Neutrophil (primary cell): ENCODE data around the gene NMD3.
A peak's percentile ranks its signal among the peaks of the same experiment; 100 is the strongest.

Source experiments
- H3K27ac ChIP-seq: fragments of 200-600 bp; sonication (generic); 2 replicates; pipeline ENCODE4 v1.5.1; 2016; ENCODE audit warnings: mild to moderate bottlenecking, moderate library complexity
- H3K27me3 ChIP-seq: fragments of 200-600 bp; sonication (generic); 2 replicates; pipeline ENCODE4 v1.6.0; 2016; ENCODE audit warnings: mild to moderate bottlenecking
- H3K36me3 ChIP-seq: fragments of 200-600 bp; sonication (generic); 2 replicates; pipeline ENCODE4 v1.5.1; 2017
- H3K4me1 ChIP-seq, 2 experiments: fragments of 200-600 bp in 1 of 2; sonication (generic) in 1 of 2; 1 replicate in 1 of 2; 2 replicates in 1 of 2; pipeline versions ENCODE4 v1.5.1 to v1.6.1; 2013 to 2016; ENCODE audit warnings: low read depth in 1 of 2, low read length in 1 of 2, mild to moderate bottlenecking in 1 of 2, moderate library complexity in 1 of 2; ENCODE audit not compliant: control insufficient read depth in 1 of 2, insufficient read depth in 1 of 2
- H3K4me3 ChIP-seq, 2 experiments: fragments of 200-600 bp in 1 of 2; sonication (generic) in 1 of 2; 1 replicate in 1 of 2; 2 replicates in 1 of 2; pipeline ENCODE4 v1.5.1; 2013 to 2016; ENCODE audit warnings: low read depth in 1 of 2, low read length in 1 of 2, mild to moderate bottlenecking in 1 of 2, moderate library complexity in 1 of 2
- H3K9me3 ChIP-seq: fragments of 200-600 bp; sonication (generic); 2 replicates; pipeline ENCODE4 v1.5.1; 2016
- TF ChIP-seq, protein P1 (sequence below): fragments of 200-600 bp; sonication (generic); IDR thresholded peaks from 2 replicates; pipeline ENCODE4 v1.5.1; 2016; ENCODE audit warnings: antibody characterized with exemption

NMD3 gene

DNA sequence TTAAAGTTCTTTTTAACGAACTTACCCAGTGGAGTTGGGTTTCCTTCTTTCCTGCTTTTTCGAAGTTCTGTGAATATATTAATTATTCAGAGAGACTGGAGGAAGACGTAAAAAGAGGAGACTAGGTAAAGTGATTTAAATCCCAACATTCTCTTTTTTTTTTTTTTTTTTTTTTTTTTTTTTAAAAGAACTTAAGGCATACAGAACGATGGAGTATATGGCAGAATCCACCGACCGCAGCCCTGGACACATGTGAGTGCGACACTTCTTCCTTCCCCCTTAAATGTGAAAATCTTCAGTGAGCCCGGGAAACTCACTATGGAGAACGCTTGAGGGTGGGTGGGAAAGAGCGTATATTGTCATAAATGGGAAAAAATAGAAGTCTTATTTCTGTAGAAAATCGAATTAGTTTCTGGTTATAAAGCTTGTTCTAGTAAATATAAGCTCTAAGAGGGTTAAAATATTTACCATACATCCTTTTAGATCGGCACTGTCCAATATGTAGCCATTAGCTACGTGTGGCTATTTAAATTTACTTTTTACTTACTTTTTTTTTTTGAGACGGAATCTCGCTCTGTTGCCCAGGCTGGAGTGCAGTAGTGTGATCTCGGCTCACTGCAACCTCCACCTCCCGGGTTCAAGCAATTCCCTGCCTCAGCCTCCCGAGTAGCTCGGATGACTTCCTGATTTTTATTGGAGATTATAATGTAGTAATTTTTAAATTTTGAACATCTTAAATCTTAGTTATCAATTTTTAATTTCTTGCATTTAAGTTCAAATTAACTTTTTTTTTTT is 892 bp downstream of the NMD3 start:
- H3K9me3 ChIP-seq: no peaks in the 10 kb centered on the region
- H3K4me3 ChIP-seq: peak overlapping the region; percentile 83 to 89
- H3K27me3 ChIP-seq: no peaks in the 10 kb centered on the region
- TF ChIP-seq, protein P1, sequence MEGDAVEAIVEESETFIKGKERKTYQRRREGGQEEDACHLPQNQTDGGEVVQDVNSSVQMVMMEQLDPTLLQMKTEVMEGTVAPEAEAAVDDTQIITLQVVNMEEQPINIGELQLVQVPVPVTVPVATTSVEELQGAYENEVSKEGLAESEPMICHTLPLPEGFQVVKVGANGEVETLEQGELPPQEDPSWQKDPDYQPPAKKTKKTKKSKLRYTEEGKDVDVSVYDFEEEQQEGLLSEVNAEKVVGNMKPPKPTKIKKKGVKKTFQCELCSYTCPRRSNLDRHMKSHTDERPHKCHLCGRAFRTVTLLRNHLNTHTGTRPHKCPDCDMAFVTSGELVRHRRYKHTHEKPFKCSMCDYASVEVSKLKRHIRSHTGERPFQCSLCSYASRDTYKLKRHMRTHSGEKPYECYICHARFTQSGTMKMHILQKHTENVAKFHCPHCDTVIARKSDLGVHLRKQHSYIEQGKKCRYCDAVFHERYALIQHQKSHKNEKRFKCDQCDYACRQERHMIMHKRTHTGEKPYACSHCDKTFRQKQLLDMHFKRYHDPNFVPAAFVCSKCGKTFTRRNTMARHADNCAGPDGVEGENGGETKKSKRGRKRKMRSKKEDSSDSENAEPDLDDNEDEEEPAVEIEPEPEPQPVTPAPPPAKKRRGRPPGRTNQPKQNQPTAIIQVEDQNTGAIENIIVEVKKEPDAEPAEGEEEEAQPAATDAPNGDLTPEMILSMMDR: no peak
- H3K27ac ChIP-seq: peak overlapping the region; percentile 85
- H3K36me3 ChIP-seq: peaks cover 21% of the 10 kb centered on the region
- H3K4me1 ChIP-seq: peaks cover 23% of the 10 kb centered on the region in 2 experiments

DNA sequence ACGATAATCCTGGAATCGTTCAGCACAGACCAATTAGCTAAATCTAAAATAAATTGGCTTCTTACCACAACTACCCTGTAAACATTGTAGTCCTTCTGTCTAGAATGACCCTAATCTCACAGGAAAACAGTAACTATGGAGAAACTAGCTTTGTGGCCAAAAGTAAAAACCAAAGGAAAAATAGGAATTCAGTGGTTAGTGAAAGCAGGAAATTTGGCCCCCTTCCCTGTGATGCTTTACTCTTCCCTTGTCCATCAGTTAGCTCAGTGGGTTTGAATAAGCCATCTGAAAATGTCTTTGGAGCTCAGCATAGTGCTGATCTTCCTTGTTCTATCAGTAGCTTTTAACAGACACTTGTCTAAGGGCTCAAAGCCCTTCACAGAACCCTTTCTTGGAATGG is 1.6 kb downstream of the NMD3 start:
- Histone ChIP-seq H3K4me1 (peaks cover 23% of the 10 kb centered on the region in 2 experiments), H3K27ac (no peak overlapping the region), H3K9me3 (no peaks in the 10 kb centered on the region), H3K4me3 (peak overlapping the region in 1 of 2 experiments; percentile 89), H3K36me3 (peaks cover 26% of the 10 kb centered on the region), H3K27me3 (no peaks in the 10 kb centered on the region)
- TF ChIP-seq, protein P1: no peak

DNA sequence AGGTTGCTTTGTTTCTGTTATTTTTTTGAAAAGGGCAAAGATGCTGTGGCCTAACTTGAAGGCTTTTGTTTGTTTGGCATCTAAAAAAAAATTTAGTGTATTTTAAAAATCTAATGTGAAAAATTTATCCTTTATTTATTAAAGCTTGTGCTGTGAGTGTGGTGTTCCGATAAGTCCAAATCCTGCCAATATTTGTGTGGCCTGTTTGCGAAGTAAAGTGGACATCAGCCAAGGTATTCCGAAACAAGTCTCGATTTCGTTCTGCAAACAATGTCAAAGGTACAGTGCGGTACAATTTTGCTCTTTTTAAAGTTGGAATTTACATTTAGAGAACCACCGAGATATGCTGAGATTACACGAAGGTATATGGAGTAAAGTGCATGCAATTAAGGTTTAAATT is 3.7 kb downstream of the NMD3 start:
- no peak overlapping the region for H3K4me3 ChIP-seq
- TF ChIP-seq, protein P1: no peak
- peaks cover 23% of the 10 kb centered on the region in 2 experiments for H3K4me1 ChIP-seq
- no peaks in the 10 kb centered on the region for H3K27me3 ChIP-seq
- no peaks in the 10 kb centered on the region for H3K9me3 ChIP-seq
- H3K27ac ChIP-seq: no peak overlapping the region
- peaks cover 38% of the 10 kb centered on the region for H3K36me3 ChIP-seq

DNA sequence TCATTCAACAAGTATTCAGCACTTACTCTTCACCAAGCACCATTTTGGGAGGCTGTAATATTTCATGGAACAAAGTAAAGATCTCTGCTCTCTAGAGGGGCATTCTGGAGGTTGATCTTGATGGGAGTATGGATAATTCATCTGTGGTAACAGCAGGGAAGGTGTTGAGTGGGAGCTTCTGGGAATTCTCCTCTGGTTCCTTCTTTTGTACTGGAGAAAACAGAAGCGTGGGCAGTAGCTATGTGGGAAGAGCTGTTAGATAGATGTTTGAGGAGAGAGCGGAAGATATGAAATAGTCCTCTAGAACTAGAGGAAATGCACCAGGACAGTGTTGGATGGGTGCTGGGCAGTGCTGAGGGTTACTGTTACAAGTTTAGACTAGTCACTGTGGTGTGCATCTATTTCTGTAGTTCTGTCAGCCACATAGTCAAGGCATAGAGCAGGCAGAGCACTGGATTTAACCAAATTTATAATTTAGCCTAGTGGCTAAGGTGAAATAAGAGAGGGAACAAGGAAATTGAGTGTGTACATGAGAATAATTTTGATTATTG is 9.6 kb downstream of the NMD3 start:
- TF ChIP-seq, protein P1: no peak

DNA sequence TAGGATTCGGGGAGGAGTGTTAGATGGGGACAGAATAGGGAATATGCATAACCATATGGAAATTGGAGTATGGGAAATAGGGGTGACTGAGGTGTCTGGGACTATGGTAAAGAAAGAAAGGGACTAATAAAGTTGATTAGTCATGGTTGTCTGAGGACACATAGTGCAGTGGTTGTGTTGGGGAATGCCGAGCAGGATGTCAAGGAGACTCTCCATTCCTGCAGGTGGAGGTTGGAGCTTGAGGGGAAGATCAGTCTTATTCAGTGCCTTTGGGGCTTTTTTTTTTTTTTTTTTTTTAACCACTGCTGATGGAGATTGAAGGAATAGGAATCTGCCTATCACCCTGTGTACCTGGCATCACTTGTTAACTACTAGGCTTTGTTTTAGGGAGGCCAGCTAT is 10.8 kb downstream of the NMD3 start:
- Histone ChIP-seq H3K9me3 (no peaks in the 10 kb centered on the region), H3K4me3 (no peak overlapping the region), H3K27ac (no peak overlapping the region), H3K36me3 (peaks cover 62% of the 10 kb centered on the region), H3K4me1 (no peaks in the 10 kb centered on the region), H3K27me3 (no peaks in the 10 kb centered on the region)
- TF ChIP-seq, protein P1: no peak

More for the DNA sequence above, 9.6 kb downstream of the NMD3 start:
- H3K9me3 ChIP-seq: no peaks in the 10 kb centered on the region
- no peaks in the 10 kb centered on the region for H3K4me1 ChIP-seq
- no peak overlapping the region for H3K27ac ChIP-seq
- peaks cover 65% of the 10 kb centered on the region for H3K36me3 ChIP-seq
- no peak overlapping the region for H3K4me3 ChIP-seq
- H3K27me3 ChIP-seq: no peaks in the 10 kb centered on the region
